ENCODE data around the gene CCDC110.

GRCh38 chr4:185456131-185456530 is 15.4 kb downstream of the CCDC110 start:
- TF ChIP-seq CTCF (conservative IDR thresholded peaks at IDR 0.05) (no peak), EZH2 (IDR thresholded peaks at IDR 0.05; ENCODE audit: low read depth) (no peak)

Data from PC-9 (cell line).